WTC11 (cell line): ENCODE results near the gene RGS6. TPM values are rescaled to one million over a fixed set of nuclear protein-coding genes. Genes with fewer than 3 reads are reported as not detected.

Source experiments
- ATAC-seq: fragments of 200-7000 bp; cut with Tn5 transposase; 2 replicates; pipeline ENCODE4 v1.10.0; 2021; ENCODE audit warnings: mild to moderate bottlenecking, moderate library complexity
- CTCF ChIA-PET: fragments of 300-600 bp; sonication (Branson Sonifier 250); formaldehyde crosslinking; loops from one replicate; lab custom pipeline; 2021; ENCODE audit warnings: antibody characterized with exemption; lab: Charles Lee
- POLR2A ChIA-PET: fragments of 350-600 bp; sonication (Branson Sonifier 250); formaldehyde crosslinking; loops from one replicate; lab custom pipeline; 2021; ENCODE audit warnings: antibody characterized with exemption; lab: Charles Lee
- DNase-seq: peaks from one replicate; pipeline ENCODE4 v3.0.0; 2021; ENCODE audit warnings: low spot score
- H3K27ac Mint-ChIP-seq: 2 replicates; pipeline ENCODE4 v1.8.0; 2021; ENCODE audit warnings: mixed read lengths
- H3K27me3 Mint-ChIP-seq: 2 replicates; pipeline ENCODE4 v1.8.0; 2021; ENCODE audit warnings: low read depth, mild to moderate bottlenecking, moderate library complexity, mixed read lengths
- H3K36me3 Mint-ChIP-seq: 2 replicates; pipeline ENCODE4 v1.8.0; 2021; ENCODE audit warnings: mixed read lengths
- H3K4me1 Mint-ChIP-seq: 2 replicates; pipeline ENCODE4 v1.8.0; 2022; ENCODE audit warnings: mixed read lengths
- H3K4me3 Mint-ChIP-seq: 2 replicates; pipeline ENCODE4 v1.8.0; 2021; ENCODE audit warnings: mild to moderate bottlenecking, moderate library complexity, mixed read lengths
- H3K9me3 Mint-ChIP-seq: 2 replicates; pipeline ENCODE4 v1.8.0; 2021; ENCODE audit warnings: mixed read lengths
- CBFB ChIP-seq: sonication (generic); formaldehyde crosslinking; IDR thresholded peaks from 2 replicates; pipeline ENCODE4 v1.8.1; 2022; ENCODE audit warnings: mild to moderate bottlenecking, low read depth, missing genetic modification reagents
- FOXJ3 ChIP-seq: sonication (generic); formaldehyde crosslinking; IDR thresholded peaks from 2 replicates; pipeline ENCODE4 v1.9.0; 2021; ENCODE audit warnings: missing genetic modification reagents, mild to moderate bottlenecking, borderline replicate concordance
- JUN ChIP-seq: sonication (generic); formaldehyde crosslinking; IDR thresholded peaks from 2 replicates; pipeline ENCODE4 v1.8.0; 2023; ENCODE audit warnings: mild to moderate bottlenecking, missing genetic modification reagents
- MXD4 ChIP-seq: fragments of 250-450 bp; sonication (Bioruptor Pico); IDR thresholded peaks from 2 replicates; pipeline ENCODE4 v1.8.0; 2021; ENCODE audit warnings: mild to moderate bottlenecking, moderate library complexity, borderline replicate concordance
- NR3C1 ChIP-seq: sonication (generic); formaldehyde crosslinking; conservative IDR thresholded peaks from 2 replicates; pipeline ENCODE4 v1.8.1; 2023; ENCODE audit warnings: low read depth, mild to moderate bottlenecking, missing genetic modification reagents
- RORB ChIP-seq: fragments of 250-450 bp; sonication (Bioruptor Pico); IDR thresholded peaks from 2 replicates; pipeline ENCODE4 v1.9.0; 2021; ENCODE audit warnings: mild to moderate bottlenecking
- SOX15 ChIP-seq: fragments of 250-450 bp; sonication (Bioruptor Pico); IDR thresholded peaks from 2 replicates; pipeline ENCODE4 v1.9.0; 2021; ENCODE audit warnings: mild to moderate bottlenecking
- TEAD1 ChIP-seq: sonication (generic); formaldehyde crosslinking; IDR thresholded peaks from 2 replicates; pipeline ENCODE4 v1.8.0; 2022; ENCODE audit warnings: mild to moderate bottlenecking, missing genetic modification reagents
- ZNF263 ChIP-seq: sonication (generic); formaldehyde crosslinking; IDR thresholded peaks from 2 replicates; pipeline ENCODE4 v1.8.1; 2022; ENCODE audit warnings: low read depth, mild to moderate bottlenecking, moderate library complexity, missing genetic modification reagents
- ZNF317 ChIP-seq: sonication (generic); formaldehyde crosslinking; IDR thresholded peaks from 2 replicates; pipeline ENCODE4 v1.8.1; 2023; ENCODE audit warnings: low read depth, mild to moderate bottlenecking, moderate library complexity, missing genetic modification reagents, borderline replicate concordance
- ZNF423 ChIP-seq: fragments of 250-450 bp; sonication (Bioruptor Pico); IDR thresholded peaks from 2 replicates; pipeline ENCODE4 v2.1.2; 2022; ENCODE audit warnings: mild to moderate bottlenecking, moderate library complexity
- total RNA-seq: library from RNA; stranded (reverse); gene quantifications from 3 replicates; pipeline ENCODE4 v1.2.3, GENCODE V29; 2021
- TF ChIP-seq, protein P1 (sequence below): sonication (generic); formaldehyde crosslinking; IDR thresholded peaks from 2 replicates; pipeline ENCODE4 v1.8.0; 2023; ENCODE audit warnings: mild to moderate bottlenecking, missing genetic modification reagents
- TF ChIP-seq, protein P2 (sequence below): sonication (generic); formaldehyde crosslinking; IDR thresholded peaks from 2 replicates; pipeline ENCODE4 v1.8.1; 2023; ENCODE audit warnings: mild to moderate bottlenecking, missing genetic modification reagents, moderate library complexity
- TF ChIP-seq, protein P3 (sequence below): fragments of 250-450 bp; sonication (Bioruptor Pico); conservative IDR thresholded peaks from 2 replicates; pipeline ENCODE4 v1.9.0; 2021; ENCODE audit warnings: mild to moderate bottlenecking
- TF ChIP-seq, protein P4 (sequence below): sonication (generic); formaldehyde crosslinking; IDR thresholded peaks from 2 replicates; pipeline ENCODE4 v1.8.0; 2023; ENCODE audit warnings: missing genetic modification reagents, mild to moderate bottlenecking, borderline replicate concordance

Gene RGS6
- total RNA-seq, 1 experiment from 2014 or later: 1.0 TPM

DNA sequence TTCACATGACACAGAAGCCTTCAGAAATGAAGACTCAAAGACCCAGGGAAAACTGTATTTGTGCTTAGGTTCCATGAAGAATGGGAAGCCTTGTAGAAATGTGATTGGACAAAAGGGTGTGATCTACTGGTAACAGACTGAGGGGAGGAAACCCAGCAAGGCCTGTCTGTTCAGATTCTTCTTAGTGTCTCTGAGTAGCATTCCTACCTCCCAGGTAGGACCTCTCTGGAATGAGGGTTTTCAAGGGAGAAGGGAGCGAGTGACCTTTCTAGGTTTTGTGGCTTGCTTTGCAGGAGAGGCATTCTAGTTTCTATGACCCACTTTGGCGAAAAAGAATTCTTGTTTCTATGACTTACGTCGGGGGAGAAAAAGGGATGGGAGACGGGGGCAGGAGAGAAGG is 560.0 kb downstream of the RGS6 start (continued):
- TF ChIP-seq, protein P1, sequence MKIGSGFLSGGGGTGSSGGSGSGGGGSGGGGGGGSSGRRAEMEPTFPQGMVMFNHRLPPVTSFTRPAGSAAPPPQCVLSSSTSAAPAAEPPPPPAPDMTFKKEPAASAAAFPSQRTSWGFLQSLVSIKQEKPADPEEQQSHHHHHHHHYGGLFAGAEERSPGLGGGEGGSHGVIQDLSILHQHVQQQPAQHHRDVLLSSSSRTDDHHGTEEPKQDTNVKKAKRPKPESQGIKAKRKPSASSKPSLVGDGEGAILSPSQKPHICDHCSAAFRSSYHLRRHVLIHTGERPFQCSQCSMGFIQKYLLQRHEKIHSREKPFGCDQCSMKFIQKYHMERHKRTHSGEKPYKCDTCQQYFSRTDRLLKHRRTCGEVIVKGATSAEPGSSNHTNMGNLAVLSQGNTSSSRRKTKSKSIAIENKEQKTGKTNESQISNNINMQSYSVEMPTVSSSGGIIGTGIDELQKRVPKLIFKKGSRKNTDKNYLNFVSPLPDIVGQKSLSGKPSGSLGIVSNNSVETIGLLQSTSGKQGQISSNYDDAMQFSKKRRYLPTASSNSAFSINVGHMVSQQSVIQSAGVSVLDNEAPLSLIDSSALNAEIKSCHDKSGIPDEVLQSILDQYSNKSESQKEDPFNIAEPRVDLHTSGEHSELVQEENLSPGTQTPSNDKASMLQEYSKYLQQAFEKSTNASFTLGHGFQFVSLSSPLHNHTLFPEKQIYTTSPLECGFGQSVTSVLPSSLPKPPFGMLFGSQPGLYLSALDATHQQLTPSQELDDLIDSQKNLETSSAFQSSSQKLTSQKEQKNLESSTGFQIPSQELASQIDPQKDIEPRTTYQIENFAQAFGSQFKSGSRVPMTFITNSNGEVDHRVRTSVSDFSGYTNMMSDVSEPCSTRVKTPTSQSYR (CRISPR knock-in tag): no peak
- TF ChIP-seq RORB (CRISPR knock-in tag): no peak
- no peak for TF ChIP-seq TEAD1 (CRISPR knock-in tag)
- TF ChIP-seq, protein P2, sequence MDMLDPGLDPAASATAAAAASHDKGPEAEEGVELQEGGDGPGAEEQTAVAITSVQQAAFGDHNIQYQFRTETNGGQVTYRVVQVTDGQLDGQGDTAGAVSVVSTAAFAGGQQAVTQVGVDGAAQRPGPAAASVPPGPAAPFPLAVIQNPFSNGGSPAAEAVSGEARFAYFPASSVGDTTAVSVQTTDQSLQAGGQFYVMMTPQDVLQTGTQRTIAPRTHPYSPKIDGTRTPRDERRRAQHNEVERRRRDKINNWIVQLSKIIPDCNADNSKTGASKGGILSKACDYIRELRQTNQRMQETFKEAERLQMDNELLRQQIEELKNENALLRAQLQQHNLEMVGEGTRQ (CRISPR knock-in tag): no peak
- no peak for TF ChIP-seq ZNF263 (CRISPR knock-in tag)

DNA sequence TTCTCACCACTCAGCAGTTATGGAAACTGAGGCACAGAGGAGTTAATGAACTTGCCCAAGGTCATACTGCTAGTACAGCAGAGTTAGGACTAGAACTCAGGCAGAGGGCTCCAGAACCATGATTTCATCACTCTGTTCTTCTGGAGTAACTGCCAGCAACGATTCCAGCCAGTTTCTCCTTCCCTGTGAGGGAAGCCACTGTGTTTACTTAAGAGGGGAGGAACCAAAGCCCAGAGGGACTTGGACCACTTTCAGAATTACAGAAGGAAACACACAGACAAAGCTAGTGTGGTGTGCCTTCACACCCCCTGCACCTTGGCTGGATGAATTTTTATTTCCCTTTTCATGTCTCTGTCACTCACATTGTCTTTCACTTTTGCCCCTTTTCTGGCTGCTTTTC is 563.4 kb downstream of the RGS6 start:
- Mint-ChIP-seq H3K4me3 (no peak overlapping the region), H3K4me1 (peaks cover 3% of the 10 kb centered on the region)
- ATAC-seq (no peak), DNase-seq (no peak)
- CTCF ChIA-PET: interaction anchor here (1.4 kb wide), 1 partner anchor 18 kb away, joined by 3 read pairs; no protein-coding TSS in a partner anchor
- no peak for TF ChIP-seq NR3C1 (CRISPR knock-in tag)
- TF ChIP-seq SOX15 (CRISPR knock-in tag): no peak
- TF ChIP-seq, protein P3, sequence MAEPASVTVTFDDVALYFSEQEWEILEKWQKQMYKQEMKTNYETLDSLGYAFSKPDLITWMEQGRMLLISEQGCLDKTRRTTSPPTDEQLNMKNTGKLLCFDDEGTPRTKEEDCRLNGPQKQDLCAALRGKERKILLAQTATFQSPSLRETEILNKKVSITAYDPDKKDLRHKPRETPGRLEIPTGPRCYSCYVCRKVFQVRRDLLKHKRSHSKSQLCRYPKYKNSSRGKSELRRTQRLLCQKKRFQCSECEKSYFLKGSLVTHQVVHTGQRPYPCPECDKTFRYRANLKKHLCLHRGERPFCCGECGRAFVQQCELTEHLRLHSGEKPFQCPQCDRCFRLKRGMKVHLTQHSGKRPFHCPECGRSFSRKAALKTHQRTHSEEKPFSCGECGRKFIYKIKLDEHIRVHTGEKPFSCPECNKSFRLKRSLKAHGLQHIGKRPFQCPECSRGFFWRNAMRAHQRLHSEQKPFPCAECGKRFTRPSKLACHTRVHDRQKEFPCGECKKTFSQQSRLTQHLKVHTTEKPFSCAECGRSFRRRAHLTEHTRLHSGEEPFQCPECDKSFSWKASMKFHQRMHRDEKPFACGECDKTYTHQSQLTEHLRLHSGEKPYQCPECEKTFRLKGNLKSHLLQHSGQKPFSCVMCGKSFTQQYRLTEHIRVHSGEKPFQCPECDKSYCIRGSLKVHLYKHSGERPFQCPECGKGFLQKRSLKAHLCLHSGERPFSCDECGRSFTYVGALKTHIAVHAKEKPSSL: no peak
- no peak for TF ChIP-seq ZNF263 (CRISPR knock-in tag)
- no peak for TF ChIP-seq FOXJ3
- TF ChIP-seq ZNF317 (CRISPR knock-in tag): no peak
- TF ChIP-seq JUN (CRISPR knock-in tag): no peak
- no peak for TF ChIP-seq ZNF423 (CRISPR knock-in tag)
- TF ChIP-seq, protein P4, sequence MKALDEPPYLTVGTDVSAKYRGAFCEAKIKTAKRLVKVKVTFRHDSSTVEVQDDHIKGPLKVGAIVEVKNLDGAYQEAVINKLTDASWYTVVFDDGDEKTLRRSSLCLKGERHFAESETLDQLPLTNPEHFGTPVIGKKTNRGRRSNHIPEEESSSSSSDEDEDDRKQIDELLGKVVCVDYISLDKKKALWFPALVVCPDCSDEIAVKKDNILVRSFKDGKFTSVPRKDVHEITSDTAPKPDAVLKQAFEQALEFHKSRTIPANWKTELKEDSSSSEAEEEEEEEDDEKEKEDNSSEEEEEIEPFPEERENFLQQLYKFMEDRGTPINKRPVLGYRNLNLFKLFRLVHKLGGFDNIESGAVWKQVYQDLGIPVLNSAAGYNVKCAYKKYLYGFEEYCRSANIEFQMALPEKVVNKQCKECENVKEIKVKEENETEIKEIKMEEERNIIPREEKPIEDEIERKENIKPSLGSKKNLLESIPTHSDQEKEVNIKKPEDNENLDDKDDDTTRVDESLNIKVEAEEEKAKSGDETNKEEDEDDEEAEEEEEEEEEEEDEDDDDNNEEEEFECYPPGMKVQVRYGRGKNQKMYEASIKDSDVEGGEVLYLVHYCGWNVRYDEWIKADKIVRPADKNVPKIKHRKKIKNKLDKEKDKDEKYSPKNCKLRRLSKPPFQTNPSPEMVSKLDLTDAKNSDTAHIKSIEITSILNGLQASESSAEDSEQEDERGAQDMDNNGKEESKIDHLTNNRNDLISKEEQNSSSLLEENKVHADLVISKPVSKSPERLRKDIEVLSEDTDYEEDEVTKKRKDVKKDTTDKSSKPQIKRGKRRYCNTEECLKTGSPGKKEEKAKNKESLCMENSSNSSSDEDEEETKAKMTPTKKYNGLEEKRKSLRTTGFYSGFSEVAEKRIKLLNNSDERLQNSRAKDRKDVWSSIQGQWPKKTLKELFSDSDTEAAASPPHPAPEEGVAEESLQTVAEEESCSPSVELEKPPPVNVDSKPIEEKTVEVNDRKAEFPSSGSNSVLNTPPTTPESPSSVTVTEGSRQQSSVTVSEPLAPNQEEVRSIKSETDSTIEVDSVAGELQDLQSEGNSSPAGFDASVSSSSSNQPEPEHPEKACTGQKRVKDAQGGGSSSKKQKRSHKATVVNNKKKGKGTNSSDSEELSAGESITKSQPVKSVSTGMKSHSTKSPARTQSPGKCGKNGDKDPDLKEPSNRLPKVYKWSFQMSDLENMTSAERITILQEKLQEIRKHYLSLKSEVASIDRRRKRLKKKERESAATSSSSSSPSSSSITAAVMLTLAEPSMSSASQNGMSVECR (CRISPR knock-in tag): no peak
- TF ChIP-seq, all 79 proteins: peak for 0
- peaks cover 11% of the 10 kb centered on the region for H3K36me3 Mint-ChIP-seq
- peaks cover 31% of the 10 kb centered on the region for H3K9me3 Mint-ChIP-seq
- H3K27me3 Mint-ChIP-seq: no peaks in the 10 kb centered on the region
- POLR2A ChIA-PET: no interaction called here
- no peak overlapping the region for H3K27ac Mint-ChIP-seq

DNA sequence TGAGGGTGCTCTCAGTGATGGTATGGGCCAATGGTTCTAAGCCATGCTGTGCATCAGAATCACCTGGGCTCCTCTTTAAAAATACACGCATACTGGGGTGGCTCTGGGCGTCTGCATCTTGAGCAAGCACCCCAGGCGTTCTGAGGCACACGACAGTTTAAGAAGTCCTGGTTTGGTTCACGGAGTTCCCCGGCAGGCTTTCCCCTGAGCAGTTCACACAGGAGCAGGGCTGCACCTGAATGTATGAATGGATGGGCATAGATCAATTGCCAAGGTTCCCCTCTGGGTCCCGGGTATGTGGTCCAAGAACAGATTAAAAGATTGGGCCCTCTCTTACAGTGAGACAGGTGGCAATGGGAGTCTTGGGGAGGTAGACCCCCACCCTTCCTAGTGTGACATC is 566.4 kb downstream of the RGS6 start:
- peaks cover 12% of the 10 kb centered on the region for H3K36me3 Mint-ChIP-seq
- no peaks in the 10 kb centered on the region; the same call in 1 of the 2 replicates for H3K27me3 Mint-ChIP-seq
- ChIA-PET POLR2A (no interaction called here), CTCF (no interaction called here)
- no peak overlapping the region for H3K4me3 Mint-ChIP-seq
- ATAC-seq (no peak), DNase-seq (no peak)
- H3K4me1 Mint-ChIP-seq: peaks cover 3% of the 10 kb centered on the region
- no peak overlapping the region for H3K27ac Mint-ChIP-seq
- no peak for TF ChIP-seq MXD4 (CRISPR knock-in tag)
- TF ChIP-seq CBFB (CRISPR knock-in tag): no peak
- peaks cover 28% of the 10 kb centered on the region for H3K9me3 Mint-ChIP-seq
